Stimulated activated naive CD8-positive, alpha-beta T cell treated with anti-CD3 and anti-CD28 coated beads, Interleukin-15, Interleukin-2, amounts not matched to agents 100 U/mL and 50 U/mL, for 24 hours (primary cell): Measurements from ENCODE around the gene MYRF.

Experiments used
- ATAC-seq: fragments of 150-1000 bp; cut with Tn5 transposase; one replicate; pipeline ENCODE4 v1.10.0; 2021
- DNase-seq: peaks from one replicate; pipeline ENCODE4 v3.0.0; 2021

MYRF gene

GRCh38 chr11:61776561-61777075 is 24.2 kb downstream of the MYRF start:
- ATAC-seq = peak; percentile 68
- DNase-seq = peak; percentile 78

GRCh38 chr11:61777234-61778090 is 25.0 kb downstream of the MYRF start:
- ATAC-seq (no peak), DNase-seq (peak; percentile 68)

GRCh38 chr11:61778357-61778886 is 26.0 kb downstream of the MYRF start:
- ATAC-seq = no peak
- no peak for DNase-seq

- ATAC-seq = no peak
- DNase-seq = no peak
Measured at GRCh38 chr11:61778920-61779650, 26.6 kb downstream of the MYRF start.

- ATAC-seq (no peak), DNase-seq (no peak)
Measured at GRCh38 chr11:61779666-61780525, 27.5 kb downstream of the MYRF start.

- ATAC-seq (no peak), DNase-seq (no peak)
Measured at GRCh38 chr11:61780581-61781162, 28.2 kb downstream of the MYRF start.

GRCh38 chr11:61781585-61781984 is 29.1 kb downstream of the MYRF start:
- DNase-seq (no peak), ATAC-seq (no peak)

GRCh38 chr11:61782299-61782698 is 29.9 kb downstream of the MYRF start:
- ATAC-seq = no peak
- no peak for DNase-seq

GRCh38 chr11:61782841-61783240 is 30.4 kb downstream of the MYRF start:
- no peak for ATAC-seq
- DNase-seq = no peak

- DNase-seq = no peak
Measured at GRCh38 chr11:61783717-61784505, 31.5 kb downstream of the MYRF start.

GRCh38 chr11:61784506-61784805 is 32.0 kb downstream of the MYRF start:
- ATAC-seq = no peak
- DNase-seq = no peak

More at GRCh38 chr11:61783717-61784505, 31.5 kb downstream of the MYRF start:
- ATAC-seq = no peak

GRCh38 chr11:61785837-61786402 is 33.5 kb downstream of the MYRF start:
- ATAC-seq = no peak

GRCh38 chr11:61787928-61788491 is 35.6 kb downstream of the MYRF start:
- DNase-seq = no peak
- no peak for ATAC-seq

More at GRCh38 chr11:61785837-61786402, 33.5 kb downstream of the MYRF start:
- no peak for DNase-seq

- DNase-seq (peak; percentile 60), ATAC-seq (peak; percentile 41)
Measured at GRCh38 chr11:61791737-61792309, 39.4 kb downstream of the MYRF start.

GRCh38 chr11:61792310-61793082 is 40.1 kb downstream of the MYRF start, which contains the start of the genes FEN1 and TMEM258:
Gene FEN1 (plus strand): TSS chr11:61792911. CDS start chr11:61795362, 2,451 bp downstream.
Gene TMEM258 (minus strand): TSS chr11:61792599. CDS start chr11:61792558, 41 bp downstream.
- peak; percentile 91 for ATAC-seq

GRCh38 chr11:61793083-61793828 is 40.8 kb downstream of the MYRF start:
- ATAC-seq (peak; percentile 25), DNase-seq (peak; percentile 23)

More at GRCh38 chr11:61792310-61793082, 40.1 kb downstream of the MYRF start, which contains the start of the genes FEN1 and TMEM258:
- DNase-seq = peak; percentile 91

- DNase-seq (no peak), ATAC-seq (no peak)
Measured at GRCh38 chr11:61793829-61794204, 41.4 kb downstream of the MYRF start.

- ATAC-seq (no peak), DNase-seq (no peak)
Measured at GRCh38 chr11:61794579-61794978, 42.1 kb downstream of the MYRF start.
